H1 (cell line): ENCODE results near the gene LCE4A. TPM values are rescaled to one million over a fixed set of nuclear protein-coding genes. Genes with fewer than 3 reads are reported as not detected.

ENCODE experiments used
- CTCF ChIA-PET: fragments of 300-600 bp; sonication (Branson Sonifier 250); formaldehyde crosslinking; loops from one replicate; lab custom pipeline; 2021; ENCODE audit not compliant: partially characterized antibody; lab: Charles Lee
- POLR2A ChIA-PET: fragments of 300-600 bp; sonication (Branson Sonifier 250); formaldehyde crosslinking; loops from one replicate; lab custom pipeline; 2021; ENCODE audit warnings: inconsistent platforms; ENCODE audit not compliant: partially characterized antibody; lab: Charles Lee
- DNase-seq, 2 experiments: peaks; one replicate each; pipeline versions ENCODE4 v3.0.0 to v3.0.0-alpha.2; 2010 to 2022; ENCODE audit warnings: low spot score in 2 of 2, low read depth in 1 of 2, mixed read lengths in 1 of 2
- FAIRE-seq: peaks from 2 replicates; lab custom pipeline; 2011; peaks lifted over from hg19 to GRCh38; lab: Jason Lieb, UNC
- H2AFZ ChIP-seq: 2 replicates; pipeline ENCODE4 v1.8.1; 2012; ENCODE audit warnings: low read length, inconsistent platforms
- H2AK5ac ChIP-seq: 2 replicates; pipeline ENCODE4 v1.6.1; 2013; ENCODE audit warnings: low read depth, low read length
- H2BK120ac ChIP-seq: replicated peaks from 2 replicates; pipeline ENCODE3; 2013; ENCODE audit warnings: low read depth, low read length, inconsistent platforms
- H2BK12ac ChIP-seq: 2 replicates; pipeline ENCODE4 v1.6.1; 2013; ENCODE audit warnings: low read depth, low read length
- H2BK15ac ChIP-seq: 2 replicates; pipeline ENCODE4 v1.6.1; 2013; ENCODE audit warnings: low read length
- H2BK20ac ChIP-seq: 2 replicates; pipeline ENCODE4 v1.6.1; 2013; ENCODE audit warnings: low read length
- H2BK5ac ChIP-seq: 2 replicates; pipeline ENCODE4 v1.6.1; 2013; ENCODE audit warnings: low read depth, low read length
- H3K14ac ChIP-seq: 2 replicates; pipeline ENCODE4 v1.6.1; 2013; ENCODE audit warnings: inconsistent platforms; ENCODE audit not compliant: insufficient read length
- H3K18ac ChIP-seq: 2 replicates; pipeline ENCODE4 v1.6.1; 2013; ENCODE audit warnings: low read length; ENCODE audit errors: extremely low read depth
- H3K23ac ChIP-seq: 2 replicates; pipeline ENCODE4 v1.6.1; 2013; ENCODE audit warnings: inconsistent platforms; ENCODE audit not compliant: insufficient read length
- H3K23me2 ChIP-seq: 2 replicates; pipeline ENCODE4 v1.6.1; 2013; ENCODE audit warnings: low read depth, low read length
- H3K27ac ChIP-seq: 2 replicates; pipeline ENCODE4 v1.6.1; 2011; ENCODE audit warnings: low read depth, low read length, inconsistent platforms
- H3K27me3 ChIP-seq, 4 experiments: replicated peaks in 1 of 4; 1 replicate in 1 of 4; 2 replicates in 3 of 4; pipeline versions ENCODE4 v1.6.1 to v1.8.1; 2011 to 2013; ENCODE audit warnings: low read length in 3 of 4, mild to moderate bottlenecking in 3 of 4, inconsistent platforms in 2 of 4, mixed read lengths in 2 of 4, moderate library complexity in 1 of 4; ENCODE audit not compliant: control insufficient read depth in 3 of 4, insufficient read depth in 3 of 4; ENCODE audit errors: extremely low read depth in 1 of 4
- H3K36me3 ChIP-seq, 4 experiments: 2 replicates each; pipeline versions ENCODE4 v1.6.1 to v1.8.1; 2011 to 2013; ENCODE audit warnings: mild to moderate bottlenecking in 4 of 4, low read length in 3 of 4, moderate library complexity in 2 of 4, control low read depth in 1 of 4, inconsistent platforms in 1 of 4; ENCODE audit not compliant: insufficient read depth in 4 of 4, control insufficient read depth in 2 of 4
- H3K4ac ChIP-seq: replicated peaks from 2 replicates; pipeline ENCODE3; 2013; ENCODE audit warnings: low read length, low read depth, mixed read lengths, inconsistent platforms; ENCODE audit not compliant: insufficient read length
- H3K4me1 ChIP-seq, 4 experiments: replicated peaks in 1 of 4; 1 replicate in 1 of 4; 2 replicates in 3 of 4; pipeline versions ENCODE4 v1.6.1 to v1.8.1; 2011 to 2013; ENCODE audit warnings: low read length in 3 of 4, inconsistent platforms in 2 of 4, mixed read lengths in 1 of 4; ENCODE audit not compliant: insufficient read depth in 4 of 4, control insufficient read depth in 3 of 4
- H3K4me2 ChIP-seq, 2 experiments: 2 replicates each; pipeline versions ENCODE4 v1.6.1 to v1.8.1; 2011 to 2013; ENCODE audit warnings: low read depth in 2 of 2, low read length in 2 of 2, control low read depth in 1 of 2, inconsistent platforms in 1 of 2, mild to moderate bottlenecking in 1 of 2; ENCODE audit not compliant: insufficient read depth in 1 of 2
- H3K4me3 ChIP-seq, 4 experiments: fragments of 200-600, 300-600 bp in 1 of 4; sonication (generic), shearing (Covaris generic), sonication (Bioruptor Twin) in 1 of 4; 2 replicates each; pipeline versions ENCODE4 v1.5.1 to v1.8.1; 2011 to 2016; ENCODE audit warnings: low read length in 4 of 4, low read depth in 3 of 4, control low read depth in 2 of 4, inconsistent platforms in 2 of 4, mild to moderate bottlenecking in 2 of 4, mixed read lengths in 1 of 4, moderate library complexity in 1 of 4; ENCODE audit not compliant: insufficient read depth in 2 of 4; ENCODE audit errors: extremely low read depth in 1 of 4
- H3K56ac ChIP-seq: replicated peaks from 2 replicates; pipeline ENCODE3; 2013; ENCODE audit warnings: low read depth, mild to moderate bottlenecking, mixed read lengths, low read length, inconsistent platforms; ENCODE audit not compliant: insufficient read length
- H3K79me1 ChIP-seq: 2 replicates; pipeline ENCODE4 v1.6.1; 2013; ENCODE audit warnings: low read depth, low read length, control low read depth
- H3K79me2 ChIP-seq, 2 experiments: 2 replicates each; pipeline versions ENCODE4 v1.6.1 to v1.8.1; 2012 to 2013; ENCODE audit warnings: low read length in 2 of 2, mild to moderate bottlenecking in 2 of 2, inconsistent platforms in 1 of 2; ENCODE audit not compliant: insufficient read depth in 2 of 2, control insufficient read depth in 1 of 2
- H3K9ac ChIP-seq, 4 experiments: replicated peaks in 1 of 4; 1 replicate in 1 of 4; 2 replicates in 3 of 4; pipeline versions ENCODE4 v1.6.1 to v1.8.1; 2011 to 2013; ENCODE audit warnings: low read depth in 3 of 4, low read length in 3 of 4, control low read depth in 2 of 4, mild to moderate bottlenecking in 2 of 4, moderate library complexity in 2 of 4, inconsistent platforms in 1 of 4; ENCODE audit errors: extremely low read depth in 1 of 4
- H3K9me3 ChIP-seq, 2 experiments: 2 replicates each; pipeline versions ENCODE4 v1.6.1 to v1.8.1; 2012 to 2013; ENCODE audit warnings: mild to moderate bottlenecking in 2 of 2, moderate library complexity in 2 of 2, control low read depth in 1 of 2, inconsistent platforms in 1 of 2, low read depth in 1 of 2, low read length in 1 of 2, mixed read lengths in 1 of 2; ENCODE audit not compliant: insufficient read depth in 2 of 2
- H4K20me1 ChIP-seq, 2 experiments: replicated peaks in 1 of 2; 2 replicates each; pipeline versions ENCODE3 to v1.8.1; 2011 to 2013; ENCODE audit warnings: inconsistent platforms in 2 of 2, low read length in 2 of 2, mild to moderate bottlenecking in 1 of 2; ENCODE audit not compliant: insufficient read depth in 2 of 2, control insufficient read depth in 1 of 2
- H4K5ac ChIP-seq: 2 replicates; pipeline ENCODE4 v1.6.1; 2013; ENCODE audit warnings: low read length, low read depth, mixed read lengths, inconsistent platforms; ENCODE audit not compliant: insufficient read length
- H4K8ac ChIP-seq: 2 replicates; pipeline ENCODE4 v1.8.0; 2013; ENCODE audit warnings: mild to moderate bottlenecking, moderate library complexity, low read length, inconsistent platforms; ENCODE audit not compliant: insufficient read depth; ENCODE audit errors: extremely low read depth
- H4K91ac ChIP-seq: replicated peaks from 2 replicates; pipeline ENCODE3; 2013; ENCODE audit warnings: low read length, mixed read lengths, inconsistent platforms; ENCODE audit not compliant: insufficient read length
- ASH2L ChIP-seq: fragments of 200-600, 300-600 bp; sonication (generic); IDR thresholded peaks from one replicate; pipeline ENCODE4 v1.7.1; 2017; ENCODE audit warnings: low read length
- ATF3 ChIP-seq: IDR thresholded peaks from 2 replicates; pipeline ENCODE4 v1.6.1; 2011; ENCODE audit warnings: low read depth, mild to moderate bottlenecking, low read length; ENCODE audit not compliant: insufficient read depth
- CHD1 ChIP-seq: IDR thresholded peaks from 2 replicates; pipeline ENCODE4 v1.6.1; 2012; ENCODE audit warnings: low read depth, low read length, improper control_type of control experiment
- NANOG ChIP-seq: IDR thresholded peaks from 2 replicates; pipeline ENCODE4 v1.6.1; 2011; ENCODE audit warnings: low read length, low read depth, mild to moderate bottlenecking, inconsistent platforms; ENCODE audit not compliant: insufficient read depth, poor library complexity, severe bottlenecking
- POLR2A ChIP-seq, 2 experiments: IDR thresholded peaks; 1 replicate in 1 of 2; 2 replicates in 1 of 2; pipeline ENCODE4 v1.6.1; 2011; ENCODE audit warnings: low read depth in 2 of 2, low read length in 2 of 2, mild to moderate bottlenecking in 2 of 2; ENCODE audit errors: control extremely low read depth in 1 of 2
- RAD21 ChIP-seq, 2 experiments: IDR thresholded peaks in 1 of 2; conservative IDR thresholded peaks in 1 of 2; 2 replicates each; pipeline ENCODE4 v1.6.1; 2011; ENCODE audit warnings: low read depth in 2 of 2, low read length in 2 of 2, improper control_type of control experiment in 1 of 2, inconsistent platforms in 1 of 2, mild to moderate bottlenecking in 1 of 2, moderate library complexity in 1 of 2
- RBBP5 ChIP-seq: IDR thresholded peaks from 2 replicates; pipeline ENCODE4 v1.7.1; 2012; ENCODE audit warnings: low read depth, mild to moderate bottlenecking, inconsistent platforms, low read length, moderate library complexity, borderline replicate concordance
- SIX5 ChIP-seq: IDR thresholded peaks from 2 replicates; pipeline ENCODE4 v1.6.1; 2011; ENCODE audit warnings: mild to moderate bottlenecking, low read depth, low read length
- ZNF274 ChIP-seq: IDR thresholded peaks from 2 replicates; pipeline ENCODE4 v1.7.0; 2012; ENCODE audit warnings: low read length, borderline replicate concordance; ENCODE audit errors: extremely low read depth
- WGBS, 2 experiments: shearing (Covaris generic) in 1 of 2; methylation state at CpG; one replicate each; pipeline versions ENCODE4 v1.1.6 to v1.1.7; 2013 to 2015; ENCODE audit warnings: low lambda C conversion rate in 2 of 2, mixed read lengths in 2 of 2, inconsistent platforms in 1 of 2, low coverage in 1 of 2, missing lambda C conversion rate in 1 of 2; ENCODE audit not compliant: insufficient replicate concordance in 2 of 2, insufficient coverage in 1 of 2, insufficient read length in 1 of 2; ENCODE audit errors: extremely low coverage in 1 of 2, missing lambda C conversion rate in 1 of 2; 5-methylcytosine and 5-hydroxymethylcytosine counted together
- polyA plus RNA-seq, 7 experiments: library from polyadenylated mRNA; depleted of rRNA in 3 of 7; stranded (reverse) in 5 of 7; unstranded in 2 of 7; fragments of >200 nt in 5 of 7; fragments of 200-250 nt in 2 of 7; gene quantifications; 1 replicate in 5 of 7; 2 replicates in 1 of 7; 4 replicates in 1 of 7; pipeline versions ENCODE4 v1.2.1 to v1.2.3, GENCODE V29; 2011 to 2013; ENCODE audit warnings: missing spikeins in 2 of 7, mixed read lengths in 2 of 7
- total RNA-seq: library from RNA; stranded (reverse); fragmentation: NEBNext Ultra II Directional; extraction: Animal tissue kit (Norgen Biotek cat#: 25700); gene quantifications from 2 replicates; pipeline ENCODE4 v1.2.1, GENCODE V29; 2021
- TF ChIP-seq, protein P1 (sequence below): IDR thresholded peaks from 2 replicates; pipeline ENCODE4 v1.6.1; 2011; ENCODE audit warnings: low read length, improper control_type of control experiment

Gene LCE4A
- total and polyA plus RNA-seq, 2 of the 8 experiments (the other 6 are each of a cell fraction or from before 2014, with no cell fraction given) = not detected

- H2AFZ ChIP-seq = no peak overlapping the region
- no peaks in the 10 kb centered on the region for H3K27me3 ChIP-seq
- no peak overlapping the region for H3K18ac ChIP-seq
- no peak overlapping the region for H3K27ac ChIP-seq
- H2BK12ac ChIP-seq = no peak overlapping the region
- no peaks in the 10 kb centered on the region for H3K4me1 ChIP-seq
- H4K91ac ChIP-seq = no peak overlapping the region
- no peaks in the 10 kb centered on the region for H3K79me2 ChIP-seq
- H2BK5ac ChIP-seq = no peak overlapping the region
- no peaks in the 10 kb centered on the region for H3K79me1 ChIP-seq
- no peak overlapping the region for H3K4me2 ChIP-seq
- no peak overlapping the region for H3K56ac ChIP-seq
- no peak overlapping the region for H4K5ac ChIP-seq
- no peak overlapping the region for H2BK120ac ChIP-seq
- no peak overlapping the region for H2AK5ac ChIP-seq
- CTCF ChIA-PET = no interaction called here
- no peak overlapping the region for H3K23ac ChIP-seq
- no peaks in the 10 kb centered on the region; a peak in 1 of 8 replicates for H3K36me3 ChIP-seq
- H3K9me3 ChIP-seq = peaks cover 79 to 83% of the 10 kb centered on the region in 2 experiments
- no peak overlapping the region for H3K14ac ChIP-seq
- H3K23me2 ChIP-seq = no peaks in the 10 kb centered on the region
- DNase-seq = no peak
- 58% methylated on average over 5 of the region's 5 CpGs; no CpG with 5 or more reads in 1 of the 2 experiments for WGBS, 2 experiments
- no peak overlapping the region for H2BK20ac ChIP-seq
- no peak overlapping the region for H2BK15ac ChIP-seq
- TF ChIP-seq RBBP5 = no peak
- no peak for TF ChIP-seq ATF3
- no peak for TF ChIP-seq SIX5
- no peak for TF ChIP-seq ZNF274
- no peak for TF ChIP-seq POLR2A (IDR thresholded peaks at IDR 0.05; ENCODE audit: control extremely low read depth in 1 of 2, low read depth in 2 of 2, low read length in 2 of 2)
- no peak for TF ChIP-seq RAD21 (IDR thresholded peaks at IDR 0.05 in 1 of 2, conservative IDR thresholded peaks at IDR 0.05 in 1 of 2; ENCODE audit: low read depth in 2 of 2, low read length in 2 of 2)
- TF ChIP-seq NANOG = no peak
- TF ChIP-seq, protein P1, sequence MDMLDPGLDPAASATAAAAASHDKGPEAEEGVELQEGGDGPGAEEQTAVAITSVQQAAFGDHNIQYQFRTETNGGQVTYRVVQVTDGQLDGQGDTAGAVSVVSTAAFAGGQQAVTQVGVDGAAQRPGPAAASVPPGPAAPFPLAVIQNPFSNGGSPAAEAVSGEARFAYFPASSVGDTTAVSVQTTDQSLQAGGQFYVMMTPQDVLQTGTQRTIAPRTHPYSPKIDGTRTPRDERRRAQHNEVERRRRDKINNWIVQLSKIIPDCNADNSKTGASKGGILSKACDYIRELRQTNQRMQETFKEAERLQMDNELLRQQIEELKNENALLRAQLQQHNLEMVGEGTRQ = no peak
- no peak for TF ChIP-seq CHD1
- no peak for TF ChIP-seq ASH2L
- TF ChIP-seq, all 59 proteins: peak for 0
- no peak overlapping the region for H4K8ac ChIP-seq
- H3K4me3 ChIP-seq = no peak overlapping the region
- no peak overlapping the region for H3K9ac ChIP-seq
- POLR2A ChIA-PET = no interaction called here
- FAIRE-seq = no peak
- no peaks in the 10 kb centered on the region for H4K20me1 ChIP-seq
- H3K4ac ChIP-seq = no peak overlapping the region
These were observed 30.0 kb downstream of the LCE4A start for GRCh38 chr1:152737997-152738396.
